ENCODE measurements around the gene PRPSAP1.

- TF ChIP-seq CTCF (IDR thresholded peaks at IDR 0.05), result no peak
- TF ChIP-seq POLR2A (IDR thresholded peaks at IDR 0.05), result no peak
These were observed 77.7 kb downstream of the PRPSAP1 start for GRCh38 chr17:76276069-76276431.

Data from adrenal gland (tissue), 5 donors.